ENCODE results near the gene DSN1. TPM values are rescaled to one million over a fixed set of nuclear protein-coding genes. Genes with fewer than 3 reads are reported as not detected.
A peak's percentile ranks its signal among the peaks of the same experiment; 100 is the strongest.

The DSN1 gene
- polyA plus RNA-seq, 3 donors = 4.9 to 5.2 (median 5.1) TPM

- Mint-ChIP-seq H3K4me3 (no peak overlapping the region), H3K27me3 (ENCODE audit: low read depth in 3 of 3) (peaks cover 0 to 4% (median 0%) of the 10 kb centered on the region in 3 donors), H3K9me3 (no peaks in the 10 kb centered on the region), H3K27ac (peak overlapping the region in 1 of 7 donors; percentile 55), H3K36me3 (peaks cover 18 to 27% of the 10 kb centered on the region in 2 donors), H3K4me1 (peaks cover 3% of the 10 kb centered on the region)
- 80% methylated on average over 1 of the region's 3 CpGs for WGBS (ENCODE audit: insufficient coverage)
- H3K9me3 ChIP-seq (replicated peaks in 1 of 2; ENCODE audit: control insufficient read depth in 1 of 2, insufficient read depth in 1 of 2, low read length in 2 of 2) = no peaks in the 10 kb centered on the region
- no peak overlapping the region for H2AFZ ChIP-seq (ENCODE audit: insufficient read depth, low read depth, low read length, poor library complexity, severe bottlenecking)
- no peak overlapping the region for H3K27ac ChIP-seq (ENCODE audit: low read depth in 1 of 2, low read length in 2 of 2)
- no peaks in the 10 kb centered on the region for H3K79me2 ChIP-seq (ENCODE audit: insufficient read depth, low read length)
- no peak overlapping the region for H3K4me2 ChIP-seq (replicated peaks; ENCODE audit: extremely low read depth, low read length, poor library complexity, severe bottlenecking)
- no peaks in the 10 kb centered on the region for H3K27me3 ChIP-seq (ENCODE audit: control insufficient read depth in 2 of 2, insufficient read depth in 2 of 2, low read length in 2 of 2)
- no peaks in the 10 kb centered on the region for H3K4me1 ChIP-seq (ENCODE audit: control insufficient read depth in 1 of 2, insufficient read depth in 2 of 2, low read length in 2 of 2)
- intact Hi-C loops (cut with micrococcal nuclease) = no loop called here
- H3K4me3 ChIP-seq (replicated peaks in 1 of 3; ENCODE audit: low read depth in 2 of 3, low read length in 3 of 3) = no peak overlapping the region
- TF ChIP-seq, protein P1, sequence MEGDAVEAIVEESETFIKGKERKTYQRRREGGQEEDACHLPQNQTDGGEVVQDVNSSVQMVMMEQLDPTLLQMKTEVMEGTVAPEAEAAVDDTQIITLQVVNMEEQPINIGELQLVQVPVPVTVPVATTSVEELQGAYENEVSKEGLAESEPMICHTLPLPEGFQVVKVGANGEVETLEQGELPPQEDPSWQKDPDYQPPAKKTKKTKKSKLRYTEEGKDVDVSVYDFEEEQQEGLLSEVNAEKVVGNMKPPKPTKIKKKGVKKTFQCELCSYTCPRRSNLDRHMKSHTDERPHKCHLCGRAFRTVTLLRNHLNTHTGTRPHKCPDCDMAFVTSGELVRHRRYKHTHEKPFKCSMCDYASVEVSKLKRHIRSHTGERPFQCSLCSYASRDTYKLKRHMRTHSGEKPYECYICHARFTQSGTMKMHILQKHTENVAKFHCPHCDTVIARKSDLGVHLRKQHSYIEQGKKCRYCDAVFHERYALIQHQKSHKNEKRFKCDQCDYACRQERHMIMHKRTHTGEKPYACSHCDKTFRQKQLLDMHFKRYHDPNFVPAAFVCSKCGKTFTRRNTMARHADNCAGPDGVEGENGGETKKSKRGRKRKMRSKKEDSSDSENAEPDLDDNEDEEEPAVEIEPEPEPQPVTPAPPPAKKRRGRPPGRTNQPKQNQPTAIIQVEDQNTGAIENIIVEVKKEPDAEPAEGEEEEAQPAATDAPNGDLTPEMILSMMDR (IDR thresholded peaks at IDR 0.05) = no peak
- H4K20me1 ChIP-seq (ENCODE audit: insufficient read depth, low read length) = no peaks in the 10 kb centered on the region
- peaks cover 0 to 10% of the 10 kb centered on the region in 2 donors for H3K36me3 ChIP-seq (replicated peaks in 1 of 2; ENCODE audit: control insufficient read depth in 1 of 2, insufficient read depth in 2 of 2, low read length in 2 of 2)
- DNase-seq = peak in 1 of 3 donors; percentile 6
- no peak overlapping the region for H3K9ac ChIP-seq (ENCODE audit: insufficient read depth, low read length, poor library complexity, severe bottlenecking)
These were observed 53.1 kb downstream of the DSN1 start for GRCh38 chr20:36720510-36720909.

DNA sequence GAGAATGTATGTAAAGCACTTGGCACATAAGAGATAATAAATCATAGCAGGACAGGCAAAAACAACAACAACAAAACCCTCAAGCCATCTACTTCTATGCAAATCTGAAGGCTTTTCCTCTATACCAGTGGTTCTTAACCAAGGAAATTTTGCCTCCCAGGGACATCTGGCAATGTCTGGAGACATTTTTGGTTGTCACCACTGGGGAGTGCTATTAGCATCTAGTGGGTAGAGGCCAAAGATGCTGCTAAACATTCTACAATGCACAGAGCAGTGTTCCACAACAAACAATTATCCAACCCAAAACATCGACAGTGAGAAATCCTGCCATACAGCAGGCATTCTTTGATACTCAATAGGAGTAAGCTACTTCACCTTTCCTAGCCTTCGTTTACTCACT, 55.9 kb downstream of the DSN1 start:
- Histone ChIP-seq H3K9ac (ENCODE audit: insufficient read depth, low read length, poor library complexity, severe bottlenecking) (no peak overlapping the region), H3K36me3 (replicated peaks in 1 of 2; ENCODE audit: control insufficient read depth in 1 of 2, insufficient read depth in 2 of 2, low read length in 2 of 2) (peaks cover 0 to 10% of the 10 kb centered on the region in 2 donors), H3K79me2 (ENCODE audit: insufficient read depth, low read length) (no peaks in the 10 kb centered on the region), H3K27ac (ENCODE audit: low read depth in 1 of 2, low read length in 2 of 2) (no peak overlapping the region), H3K4me2 (replicated peaks; ENCODE audit: extremely low read depth, low read length, poor library complexity, severe bottlenecking) (no peak overlapping the region), H2AFZ (ENCODE audit: insufficient read depth, low read depth, low read length, poor library complexity, severe bottlenecking) (no peak overlapping the region), H4K20me1 (ENCODE audit: insufficient read depth, low read length) (no peaks in the 10 kb centered on the region), H3K27me3 (ENCODE audit: control insufficient read depth in 2 of 2, insufficient read depth in 2 of 2, low read length in 2 of 2) (no peaks in the 10 kb centered on the region), H3K4me1 (ENCODE audit: control insufficient read depth in 1 of 2, insufficient read depth in 2 of 2, low read length in 2 of 2) (no peaks in the 10 kb centered on the region), H3K4me3 (replicated peaks in 1 of 3; ENCODE audit: low read depth in 2 of 3, low read length in 3 of 3) (no peak overlapping the region), H3K9me3 (replicated peaks in 1 of 2; ENCODE audit: control insufficient read depth in 1 of 2, insufficient read depth in 1 of 2, low read length in 2 of 2) (no peaks in the 10 kb centered on the region)
- intact Hi-C loops (cut with micrococcal nuclease) = no loop called here
- no CpG with 5 or more reads among the region's 2 CpGs for WGBS (ENCODE audit: insufficient coverage)
- TF ChIP-seq, protein P1 (IDR thresholded peaks at IDR 0.05) = peak; percentile 26
- Mint-ChIP-seq H3K4me1 (peaks cover 3% of the 10 kb centered on the region), H3K9me3 (no peaks in the 10 kb centered on the region), H3K27me3 (ENCODE audit: low read depth in 3 of 3) (peaks cover 0 to 8% (median 0%) of the 10 kb centered on the region in 3 donors), H3K27ac (no peak overlapping the region), H3K36me3 (peaks cover 21 to 27% of the 10 kb centered on the region in 2 donors), H3K4me3 (no peak overlapping the region)
- DNase-seq = peak in 2 of 3 donors; percentile 11 to 25
